Ascending aorta (tissue), 2 donors: ENCODE data around the gene POC1A. TPM values are rescaled to one million over a fixed set of nuclear protein-coding genes. Genes with fewer than 3 reads are reported as not detected.

Experiments
- DNase-seq, 2 donors: peaks; one replicate each; pipeline ENCODE4 v3.0.0-alpha.2; 2019; ENCODE audit warnings: low spot score in 2 of 2
- H3K27ac ChIP-seq, 2 donors: fragments of 200-600 bp; sonication (generic); one replicate each; pipeline ENCODE4 v1.5.1; 2016 to 2017; ENCODE audit warnings: mild to moderate bottlenecking in 1 of 2
- H3K27me3 ChIP-seq: fragments of 200-600 bp; sonication (generic); one replicate; pipeline ENCODE4 v1.5.1; 2017
- H3K36me3 ChIP-seq, 2 donors: fragments of 200-600 bp; sonication (generic); one replicate each; pipeline ENCODE4 v1.5.1; 2016
- H3K4me1 ChIP-seq, 2 donors: fragments of 200-600 bp; sonication (generic); one replicate each; pipeline ENCODE4 v1.5.1; 2016 to 2017; ENCODE audit warnings: mild to moderate bottlenecking in 1 of 2
- H3K4me3 ChIP-seq, 2 donors: fragments of 200-600 bp; sonication (generic); one replicate each; pipeline ENCODE4 v1.5.1; 2016 to 2017; ENCODE audit warnings: mild to moderate bottlenecking in 1 of 2
- H3K9me3 ChIP-seq, 2 donors: fragments of 200-600 bp; sonication (generic); one replicate each; pipeline ENCODE4 v1.5.1; 2016
- intact Hi-C: fragments of 100-400 bp; cut with DNase I; formaldehyde crosslinking; loops from one replicate; pipeline ENCODE4 v1.15.1; 2023
- total RNA-seq: library from RNA; depleted of rRNA; stranded (reverse); fragments of >200 nt; gene quantifications from one replicate; pipeline ENCODE4 v1.1.0, GENCODE V29; 2016
- TF ChIP-seq, protein P1 (sequence below), 3 experiments: fragments of 200-600 bp in 2 of 3; fragments of 450-650 bp in 1 of 3; sonication (generic) in 2 of 3; IDR thresholded peaks; one replicate each; pipeline ENCODE4 v1.5.1; 2016 to 2019; ENCODE audit warnings: antibody characterized with exemption in 3 of 3, mild to moderate bottlenecking in 1 of 3, moderate library complexity in 1 of 3

POC1A gene
- total RNA-seq, 1 donor from 2014 or later, result not detected

DNA sequence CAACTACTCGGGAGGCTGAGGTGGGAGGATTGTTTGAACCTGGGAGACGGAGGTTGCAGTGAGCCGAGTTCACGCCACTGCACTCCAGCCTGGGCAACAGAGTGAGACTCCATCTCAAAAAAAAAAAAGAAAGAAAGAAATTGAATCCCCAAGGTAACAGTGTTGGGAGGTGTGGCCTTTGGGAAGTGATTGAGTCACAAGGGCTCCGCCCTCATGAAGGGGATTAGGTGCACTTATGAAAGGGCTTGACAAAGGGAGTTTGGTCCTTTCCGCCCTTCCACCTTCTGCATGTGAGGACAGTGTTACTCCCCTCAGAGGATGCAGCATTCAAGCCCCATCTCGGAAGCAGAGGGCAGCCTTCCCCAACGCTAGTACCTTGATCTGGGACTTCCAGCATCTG is 21.3 kb downstream of the POC1A start:
- Histone ChIP-seq H3K4me1 (no peaks in the 10 kb centered on the region), H3K4me3 (no peak overlapping the region), H3K27ac (no peak overlapping the region), H3K27me3 (no peaks in the 10 kb centered on the region), H3K9me3 (no peaks in the 10 kb centered on the region), H3K36me3 (no peaks in the 10 kb centered on the region)
- intact Hi-C loops, result no loop called here
- TF ChIP-seq, protein P1, sequence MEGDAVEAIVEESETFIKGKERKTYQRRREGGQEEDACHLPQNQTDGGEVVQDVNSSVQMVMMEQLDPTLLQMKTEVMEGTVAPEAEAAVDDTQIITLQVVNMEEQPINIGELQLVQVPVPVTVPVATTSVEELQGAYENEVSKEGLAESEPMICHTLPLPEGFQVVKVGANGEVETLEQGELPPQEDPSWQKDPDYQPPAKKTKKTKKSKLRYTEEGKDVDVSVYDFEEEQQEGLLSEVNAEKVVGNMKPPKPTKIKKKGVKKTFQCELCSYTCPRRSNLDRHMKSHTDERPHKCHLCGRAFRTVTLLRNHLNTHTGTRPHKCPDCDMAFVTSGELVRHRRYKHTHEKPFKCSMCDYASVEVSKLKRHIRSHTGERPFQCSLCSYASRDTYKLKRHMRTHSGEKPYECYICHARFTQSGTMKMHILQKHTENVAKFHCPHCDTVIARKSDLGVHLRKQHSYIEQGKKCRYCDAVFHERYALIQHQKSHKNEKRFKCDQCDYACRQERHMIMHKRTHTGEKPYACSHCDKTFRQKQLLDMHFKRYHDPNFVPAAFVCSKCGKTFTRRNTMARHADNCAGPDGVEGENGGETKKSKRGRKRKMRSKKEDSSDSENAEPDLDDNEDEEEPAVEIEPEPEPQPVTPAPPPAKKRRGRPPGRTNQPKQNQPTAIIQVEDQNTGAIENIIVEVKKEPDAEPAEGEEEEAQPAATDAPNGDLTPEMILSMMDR (IDR thresholded peaks at IDR 0.05), result no peak
- DNase-seq, result no peak

DNA sequence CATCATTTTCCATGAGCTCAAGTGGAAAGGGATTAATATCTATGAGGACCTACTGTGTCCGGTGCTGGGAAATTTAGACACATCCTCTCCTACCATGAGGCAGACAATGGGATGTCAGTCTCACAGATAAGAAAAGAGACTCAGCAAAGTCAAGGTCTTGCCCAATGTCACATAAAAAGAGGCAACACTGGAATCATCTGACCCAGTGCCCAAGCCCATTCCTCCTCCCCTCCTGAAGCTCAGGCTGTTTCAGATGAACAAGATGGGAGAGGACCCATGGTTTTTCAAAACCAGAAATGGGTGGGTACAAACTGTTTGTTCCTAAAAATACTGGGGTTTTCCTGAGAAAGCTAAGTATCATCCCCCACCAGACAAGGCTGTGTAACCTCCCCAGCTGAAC is 22.2 kb downstream of the POC1A start:
- no peak overlapping the region for H3K27ac ChIP-seq
- no peaks in the 10 kb centered on the region for H3K4me1 ChIP-seq
- TF ChIP-seq, protein P1 (IDR thresholded peaks at IDR 0.05), result no peak
- H3K9me3 ChIP-seq, result no peaks in the 10 kb centered on the region
- intact Hi-C loops, result no loop called here
- H3K4me3 ChIP-seq, result no peak overlapping the region
- no peaks in the 10 kb centered on the region for H3K36me3 ChIP-seq
- no peaks in the 10 kb centered on the region for H3K27me3 ChIP-seq
- DNase-seq, result no peak

DNA sequence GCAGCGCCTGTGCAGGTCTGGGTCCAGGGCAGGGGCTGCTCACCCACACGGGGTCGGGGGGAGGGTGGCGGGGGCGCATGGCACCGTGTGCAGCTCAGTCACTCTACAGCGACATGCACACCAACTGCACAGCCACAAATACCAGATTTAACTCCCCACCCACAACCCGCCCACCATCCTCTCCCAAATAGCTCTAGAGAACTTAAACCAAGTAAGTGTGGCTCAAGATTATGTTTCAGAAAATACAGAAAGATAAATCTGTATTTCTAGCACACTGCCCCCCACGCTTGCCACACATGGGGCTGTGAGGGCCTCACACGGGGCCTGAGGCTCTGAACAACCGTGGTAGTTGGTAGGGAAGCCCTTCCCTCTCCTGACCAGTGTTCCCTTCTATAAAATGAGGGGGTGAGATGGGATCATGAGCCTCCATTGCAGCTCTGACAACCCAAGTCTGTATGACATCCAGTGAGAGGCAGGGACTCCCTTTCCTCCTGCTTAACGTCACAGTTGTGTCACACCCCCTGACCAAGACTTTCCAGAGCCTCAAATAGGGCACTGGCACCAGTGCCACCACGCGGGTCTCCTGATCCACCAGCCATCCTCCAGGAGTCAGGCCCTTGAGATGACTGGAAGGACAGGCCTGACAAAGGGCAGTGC is 23.1 kb downstream of the POC1A start:
- H3K9me3 ChIP-seq, result no peaks in the 10 kb centered on the region
- TF ChIP-seq, protein P1 (IDR thresholded peaks at IDR 0.05), result no peak
- DNase-seq, result no peak
- H3K27me3 ChIP-seq, result no peaks in the 10 kb centered on the region
- no peak overlapping the region for H3K27ac ChIP-seq
- intact Hi-C loops, result no loop called here
- H3K4me1 ChIP-seq, result no peaks in the 10 kb centered on the region
- H3K36me3 ChIP-seq, result no peaks in the 10 kb centered on the region
- H3K4me3 ChIP-seq, result no peak overlapping the region

DNA sequence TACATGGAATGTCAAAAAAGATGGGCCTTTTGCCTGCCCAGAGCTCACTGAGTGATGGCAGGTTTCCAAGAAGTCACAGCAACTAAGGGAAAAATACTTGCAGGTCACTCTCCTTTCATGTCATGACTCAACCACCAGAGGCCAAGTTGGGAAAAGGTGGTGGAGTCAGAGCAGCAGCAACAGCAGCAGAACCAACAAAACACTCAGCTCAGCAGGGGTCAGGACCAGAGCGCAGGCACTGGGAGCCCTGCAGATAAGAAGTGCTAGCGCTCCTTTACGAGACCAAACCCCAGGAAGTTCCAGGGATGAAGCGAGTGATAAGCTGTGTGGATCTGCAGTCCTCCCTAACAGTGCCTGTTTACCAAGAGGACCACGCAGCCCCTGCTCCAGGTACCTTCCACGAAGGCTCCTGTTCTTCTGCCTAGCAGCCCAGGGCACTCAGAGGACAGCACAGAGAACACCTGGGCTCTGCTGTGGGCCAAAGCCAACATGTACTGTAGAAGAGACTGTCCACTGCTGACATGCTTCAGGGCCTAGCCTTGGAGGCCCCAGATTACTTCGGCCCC is 26.0 kb downstream of the POC1A start:
- intact Hi-C loops, result no loop called here
- no peaks in the 10 kb centered on the region for H3K27me3 ChIP-seq
- H3K9me3 ChIP-seq, result no peaks in the 10 kb centered on the region
- H3K4me3 ChIP-seq, result no peak overlapping the region
- no peaks in the 10 kb centered on the region for H3K36me3 ChIP-seq
- H3K4me1 ChIP-seq, result no peaks in the 10 kb centered on the region
- no peak overlapping the region for H3K27ac ChIP-seq
- no peak for DNase-seq
- TF ChIP-seq, protein P1 (IDR thresholded peaks at IDR 0.05), result no peak

DNA sequence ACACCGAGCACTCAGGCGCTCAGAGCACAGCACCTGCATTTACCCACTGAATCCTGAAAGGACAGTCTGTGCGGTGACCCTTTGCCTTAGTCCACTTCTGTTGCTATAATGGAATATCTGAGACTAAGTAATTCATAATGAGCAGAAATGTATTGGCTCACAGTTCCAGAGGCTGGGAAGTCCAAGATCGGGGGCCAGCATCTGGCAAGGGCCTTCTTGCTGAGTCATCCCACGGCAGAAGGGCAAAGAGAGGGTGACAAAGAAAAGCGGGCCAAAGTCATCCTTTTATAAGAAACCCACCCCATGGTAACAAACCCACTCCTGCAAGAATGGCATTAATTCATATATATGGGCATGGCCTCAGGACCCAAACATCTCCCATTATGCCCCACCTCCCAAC is 27.7 kb downstream of the POC1A start:
- intact Hi-C loops, result no loop called here

More for the DNA sequence above, 27.7 kb downstream of the POC1A start:
- no peak for DNase-seq
- H3K9me3 ChIP-seq, result no peaks in the 10 kb centered on the region
- TF ChIP-seq, protein P1 (IDR thresholded peaks at IDR 0.05), result no peak
- no peaks in the 10 kb centered on the region for H3K36me3 ChIP-seq
- no peak overlapping the region for H3K27ac ChIP-seq
- H3K27me3 ChIP-seq, result no peaks in the 10 kb centered on the region
- H3K4me3 ChIP-seq, result no peak overlapping the region
- H3K4me1 ChIP-seq, result peaks cover 0 to 6% of the 10 kb centered on the region in 2 donors
